ENCODE data around the gene ZC3HAV1.
"Not testable (repeated sequence)": the region's sequence is repeated elsewhere in the genome, so short reads cannot be mapped to it uniquely, and the experiment has no call there.

Gene ZC3HAV1

DNA sequence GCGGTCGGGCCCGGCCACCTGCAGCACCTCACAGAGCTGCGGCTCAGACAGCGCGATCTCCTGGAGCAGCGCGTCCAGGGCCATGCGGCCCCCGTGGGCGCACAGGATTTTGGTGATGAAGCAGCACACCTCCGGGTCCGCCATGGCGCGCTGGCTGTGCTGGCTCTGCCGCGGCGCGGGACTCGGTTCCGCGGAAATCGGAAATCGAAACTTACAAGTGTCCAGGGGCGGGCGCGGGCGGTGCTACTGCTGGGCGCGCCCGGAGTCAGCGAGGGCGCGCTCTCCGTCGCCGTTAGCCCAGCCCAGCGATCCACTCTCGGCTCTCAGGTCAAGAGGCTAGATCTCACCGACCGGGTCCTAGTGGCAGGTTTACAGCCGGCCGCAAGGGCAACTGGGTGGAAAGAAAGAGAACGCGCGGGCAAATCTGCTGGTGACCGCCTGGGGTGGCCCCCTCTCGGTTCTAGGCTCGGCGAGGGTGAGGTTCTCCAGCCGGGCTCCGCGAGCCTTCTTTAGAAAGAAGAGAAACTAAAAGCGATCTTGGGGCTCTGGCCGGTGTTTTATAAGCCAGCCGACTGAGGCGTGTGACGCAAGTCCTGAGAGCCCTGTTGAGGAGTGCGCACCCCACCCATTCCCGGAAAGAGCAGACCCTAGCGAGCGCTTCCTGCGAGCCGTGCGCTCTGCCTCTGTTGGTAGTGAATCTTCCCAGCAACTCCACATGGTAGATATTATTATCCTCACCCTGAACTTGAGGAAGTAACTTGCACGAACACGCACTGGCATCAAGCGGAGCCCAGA lies at the start of gene ZC3HAV1:
Gene ZC3HAV1, minus strand, starts transcription at position 533 of the 795 bp plus-strand sequence. Its CDS starts 389 bp downstream, at position 144.
- DNase-seq = peak; percentile 93 to 96

DNA sequence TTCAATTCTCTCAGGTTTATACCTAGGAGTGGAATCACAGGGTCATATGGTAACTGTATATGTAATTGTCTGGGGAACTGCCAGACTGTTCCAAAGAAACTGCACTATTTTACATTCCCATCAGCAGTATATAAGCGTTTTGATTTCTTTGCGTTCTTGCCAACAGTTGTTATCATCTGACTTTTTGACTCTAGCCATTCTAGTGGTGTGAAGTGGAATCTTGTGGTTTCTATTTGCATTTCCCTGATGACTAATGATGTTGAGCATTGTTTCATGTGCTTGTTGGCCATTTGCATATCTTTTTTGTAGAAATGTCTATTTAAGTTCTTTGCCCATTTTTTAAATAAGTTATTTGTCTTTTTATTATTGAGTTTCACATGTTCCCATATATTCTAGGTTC lies 44.3 kb upstream of the ZC3HAV1 start:
- no peak for DNase-seq

DNA sequence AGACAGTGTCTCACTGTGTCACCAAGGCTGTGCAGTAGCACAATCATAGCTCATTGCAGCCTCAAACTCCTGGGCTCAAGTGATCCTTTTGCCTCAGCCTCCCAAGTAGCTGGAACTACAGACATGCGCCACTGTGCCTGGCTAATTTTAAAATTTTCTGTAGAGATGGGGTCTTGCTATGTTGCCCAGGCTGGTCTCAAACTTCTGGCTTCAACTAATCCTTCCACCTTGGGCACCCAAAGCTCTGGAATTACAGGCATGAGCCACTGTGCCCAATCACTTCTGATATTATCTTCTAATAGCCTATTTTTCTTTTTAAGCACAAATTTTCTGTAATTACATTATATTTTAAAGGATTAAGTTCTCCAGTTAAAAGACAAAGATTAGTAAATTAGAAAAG lies 42.6 kb upstream of the ZC3HAV1 start:
- DNase-seq = no peak

DNA sequence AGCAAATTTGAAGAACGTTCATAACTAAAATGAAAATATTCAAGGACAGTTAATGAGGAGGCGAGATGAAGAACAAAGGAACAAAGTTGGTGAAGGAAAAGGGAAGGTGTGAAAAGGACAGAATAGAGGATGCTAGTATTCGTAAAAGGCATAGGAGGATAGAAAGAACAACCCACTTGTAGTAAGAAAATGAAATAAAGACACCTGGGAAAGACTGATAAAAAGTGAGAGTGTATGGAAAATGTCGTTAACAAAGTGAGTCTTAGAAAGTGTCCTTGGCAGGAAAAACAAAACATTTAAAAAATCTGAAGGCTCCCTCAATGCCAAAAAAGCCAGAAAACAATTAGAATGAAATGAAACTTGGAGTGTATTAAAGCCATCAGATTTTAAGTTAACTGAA lies 29.6 kb upstream of the ZC3HAV1 start:
- no peak for DNase-seq

- peak; percentile 65 to 80 for DNase-seq
These were observed 24.0 kb upstream of the ZC3HAV1 start for GRCh38 chr7:139133335-139134139.

DNA sequence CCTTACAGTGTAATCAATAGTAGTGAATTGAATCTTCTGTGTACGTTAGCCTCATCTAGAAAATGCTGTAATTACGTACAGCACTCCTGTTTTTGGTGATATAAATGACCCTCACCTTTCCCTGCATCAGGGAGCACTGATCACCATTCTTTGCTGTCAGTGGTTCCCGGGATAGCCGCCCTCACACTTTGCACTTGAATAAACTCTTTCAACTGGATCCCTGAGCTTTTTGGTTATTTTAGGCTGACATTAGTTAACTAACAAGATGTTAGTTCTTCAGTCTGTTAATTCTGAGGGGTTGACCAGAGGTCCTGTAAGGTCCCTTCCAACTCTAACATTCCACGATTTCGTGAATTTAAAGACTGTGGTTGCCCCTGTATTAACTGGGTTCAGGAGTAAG lies 23.4 kb upstream of the ZC3HAV1 start:
- DNase-seq = no peak

DNA sequence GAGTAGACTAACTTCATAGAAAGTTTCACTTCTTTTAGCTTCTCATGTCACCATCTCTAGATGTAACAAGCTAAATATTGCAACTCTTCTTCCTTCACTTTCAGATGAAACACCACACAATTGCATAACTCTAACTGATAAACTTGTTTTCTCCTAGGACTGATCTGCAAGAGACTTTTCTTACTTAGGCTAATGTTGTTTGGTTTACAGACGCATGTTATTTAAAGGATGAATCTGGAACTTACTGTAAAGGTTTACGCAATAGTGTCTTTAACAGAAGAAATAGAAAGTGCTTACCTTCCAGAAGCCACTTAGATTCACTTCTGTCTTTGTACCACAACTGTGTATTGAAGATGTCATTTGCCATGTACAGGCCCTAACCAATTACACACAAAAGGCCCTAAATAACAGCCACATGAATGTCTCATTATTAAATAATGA lies 22.1 kb upstream of the ZC3HAV1 start:
- no peak for DNase-seq

- not testable (repeated sequence) for DNase-seq
These were observed 20.3 kb upstream of the ZC3HAV1 start for GRCh38 chr7:139129814-139130213.

DNA sequence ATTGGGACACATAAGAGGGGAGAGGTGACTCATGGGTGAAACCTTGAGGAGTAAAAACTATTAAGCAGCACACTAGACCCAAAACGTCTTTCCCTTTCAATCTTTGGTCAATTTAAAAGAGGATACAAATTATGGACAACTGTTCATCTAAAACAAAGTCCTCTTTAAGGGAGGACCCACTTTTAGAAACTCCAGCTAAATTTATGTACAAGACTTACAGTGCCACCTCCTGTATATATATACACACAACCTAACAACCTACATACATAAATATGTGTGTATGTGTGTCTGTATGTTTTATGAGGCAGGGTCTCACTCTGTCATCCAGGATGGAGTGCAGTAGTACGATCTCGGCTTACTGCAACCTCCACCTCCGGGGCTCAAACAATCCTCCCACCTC lies 18.1 kb upstream of the ZC3HAV1 start:
- no peak for DNase-seq

GRCh38 chr7:139125657-139126056 lies 16.1 kb upstream of the ZC3HAV1 start:
- no peak for DNase-seq

DNA sequence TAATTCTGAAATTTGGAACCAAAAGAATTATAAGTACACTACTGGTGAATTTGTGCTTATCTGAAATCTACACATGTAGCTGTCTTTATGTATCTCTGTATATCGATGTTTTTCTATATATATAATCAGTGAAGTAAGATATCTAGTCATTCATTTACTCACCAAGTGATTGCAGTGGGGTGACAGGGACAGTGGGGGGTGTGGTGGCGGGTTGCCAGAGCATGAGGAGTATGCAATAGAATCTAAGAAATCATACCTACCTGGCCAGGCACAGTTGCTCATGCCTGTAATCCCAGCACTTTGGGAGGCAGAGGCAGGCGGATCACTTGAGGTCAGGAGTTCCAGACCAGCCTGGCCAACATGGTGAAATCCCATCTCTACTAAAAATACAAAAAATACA lies 15.5 kb upstream of the ZC3HAV1 start:
- not testable (repeated sequence) for DNase-seq

GRCh38 chr7:139124084-139124914 lies 14.8 kb upstream of the ZC3HAV1 start:
- no peak for DNase-seq

GRCh38 chr7:139119486-139119849 lies 9.9 kb upstream of the ZC3HAV1 start:
- DNase-seq = no peak

DNA sequence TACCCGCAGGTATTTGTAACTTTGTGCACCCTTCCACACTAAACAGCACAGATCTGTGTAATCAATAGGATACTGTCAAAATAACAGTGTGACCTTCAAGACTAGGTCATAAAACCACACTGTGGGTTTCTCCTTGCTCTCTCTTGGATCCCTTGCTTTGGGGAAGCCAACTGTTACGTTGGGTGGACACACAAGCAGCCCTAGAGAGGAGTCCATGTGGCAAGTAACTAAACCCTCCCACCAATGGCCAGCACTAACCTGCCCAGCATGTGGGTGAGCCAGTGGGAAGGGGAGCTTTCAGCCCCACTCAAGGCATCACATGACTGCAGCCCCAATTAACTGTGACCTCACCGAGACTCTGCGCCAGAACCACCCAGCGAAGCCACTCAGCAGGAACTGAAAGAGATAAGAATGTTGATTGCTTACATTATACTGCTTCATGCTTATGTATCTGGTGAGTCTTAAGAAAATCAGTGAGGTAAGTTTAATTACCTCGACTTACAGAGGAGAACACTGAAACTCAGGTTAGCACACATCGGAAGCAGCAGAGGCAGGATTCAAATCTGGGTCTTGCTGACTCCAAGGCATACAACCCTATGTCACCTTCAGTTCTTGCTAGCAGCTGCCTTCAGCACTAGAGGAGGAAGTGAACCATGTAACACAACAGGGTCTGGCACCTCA lies 9.4 kb upstream of the ZC3HAV1 start:
- DNase-seq = no peak

DNA sequence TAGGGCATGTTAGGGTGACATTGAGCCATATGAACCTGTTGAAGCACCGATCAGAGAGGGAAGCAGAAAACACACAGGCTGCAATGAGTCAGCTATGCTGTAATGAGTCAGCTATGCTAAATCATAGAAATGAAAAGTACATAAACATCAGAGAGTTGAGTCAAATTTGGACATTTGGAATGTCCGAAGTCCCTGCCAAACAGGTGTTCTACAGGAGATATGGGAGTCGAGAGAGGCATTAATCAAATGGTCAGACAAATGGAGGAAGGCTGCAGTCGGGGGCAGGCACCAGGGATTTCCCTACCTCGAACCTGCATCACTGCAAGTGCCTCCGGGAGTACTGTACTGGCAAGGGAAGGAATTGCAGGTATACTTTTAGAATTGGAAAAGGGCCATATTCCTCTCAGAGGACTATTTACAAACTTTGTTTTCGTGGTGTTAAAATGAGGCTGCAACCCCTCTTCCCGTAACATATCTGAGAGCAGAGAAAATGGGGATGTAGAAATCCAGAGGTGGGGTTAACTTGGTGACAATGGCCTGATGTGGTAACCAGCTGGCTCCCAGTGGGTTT lies 8.8 kb upstream of the ZC3HAV1 start:
- no peak for DNase-seq

- no peak for DNase-seq
These were observed 8.2 kb upstream of the ZC3HAV1 start for GRCh38 chr7:139117599-139118233.

GRCh38 chr7:139116999-139117398 lies 7.5 kb upstream of the ZC3HAV1 start:
- DNase-seq = no peak

DNA sequence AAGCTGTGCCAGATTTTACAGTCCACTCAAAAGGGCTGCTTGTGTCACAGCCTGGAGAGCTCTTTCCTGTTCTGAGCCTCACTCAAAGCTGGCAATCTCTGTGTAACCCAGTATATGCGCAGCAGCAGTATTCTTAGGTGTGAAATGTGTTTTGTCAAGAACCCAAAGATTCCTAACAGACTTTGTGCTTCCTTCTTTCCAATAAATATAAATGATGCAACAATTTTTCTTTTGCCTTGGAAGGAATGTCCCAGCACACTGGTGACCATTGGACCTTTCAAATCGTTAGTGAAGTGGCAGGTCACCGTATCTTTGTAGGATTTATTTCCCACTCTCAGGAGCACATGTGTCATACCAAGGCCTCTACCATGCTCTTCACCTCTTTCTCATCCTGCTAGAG lies 5.6 kb upstream of the ZC3HAV1 start:
- DNase-seq = no peak

DNA sequence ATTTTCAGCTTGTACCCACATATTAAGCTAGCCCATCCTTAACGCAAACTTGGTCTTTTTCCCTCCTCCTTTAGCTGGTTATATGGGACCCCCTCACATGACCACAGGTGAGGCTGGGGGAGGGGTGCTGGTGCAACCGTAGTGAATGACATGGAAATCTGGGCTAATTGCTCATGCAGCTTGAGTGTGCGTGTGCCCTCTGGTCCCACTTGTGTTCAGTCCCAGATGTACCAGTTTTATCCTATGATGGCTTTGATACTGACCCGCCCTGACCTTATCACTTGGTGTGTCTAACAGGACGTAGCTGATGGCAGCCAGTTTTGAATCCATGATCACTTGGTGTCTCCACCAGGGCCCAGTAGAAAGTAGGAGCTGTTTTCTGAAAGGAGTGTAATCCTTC lies 5.1 kb upstream of the ZC3HAV1 start:
- no peak for DNase-seq

GRCh38 chr7:139114018-139114417 lies 4.5 kb upstream of the ZC3HAV1 start:
- DNase-seq = no peak

- DNase-seq = no peak
These were observed 3.3 kb upstream of the ZC3HAV1 start for GRCh38 chr7:139112741-139113250.

DNA sequence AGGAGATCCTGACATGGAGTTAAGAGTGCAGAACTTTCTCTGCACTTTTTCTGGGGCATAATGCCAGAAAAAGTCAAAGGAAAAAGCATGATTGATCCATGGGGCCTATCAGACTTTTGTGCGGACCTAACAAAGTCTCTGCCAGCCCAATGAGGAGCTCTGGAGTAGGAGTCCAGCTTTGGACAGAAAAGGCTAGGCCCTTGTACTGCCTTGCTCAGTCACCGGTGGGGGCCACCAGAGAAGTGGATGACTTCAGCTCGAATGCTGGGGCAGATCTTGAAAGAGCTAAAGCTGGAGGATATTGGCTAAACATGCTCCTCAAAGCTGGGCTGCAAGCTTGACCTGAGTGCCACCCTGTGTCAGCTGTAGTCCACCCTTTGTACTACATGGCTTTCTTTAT lies 2.8 kb upstream of the ZC3HAV1 start:
- no peak for DNase-seq

Data from bone marrow (tissue), 2 donors.